GM21786 (cell line): ENCODE measurements around the gene GRIP2.

ENCODE experiments used
- ATAC-seq: cut with Tn5 transposase; IDR thresholded peaks from one replicate; pipeline ENCODE4 v1.9.1; 2021; ENCODE audit not compliant: unreplicated experiment

GRIP2 gene

DNA sequence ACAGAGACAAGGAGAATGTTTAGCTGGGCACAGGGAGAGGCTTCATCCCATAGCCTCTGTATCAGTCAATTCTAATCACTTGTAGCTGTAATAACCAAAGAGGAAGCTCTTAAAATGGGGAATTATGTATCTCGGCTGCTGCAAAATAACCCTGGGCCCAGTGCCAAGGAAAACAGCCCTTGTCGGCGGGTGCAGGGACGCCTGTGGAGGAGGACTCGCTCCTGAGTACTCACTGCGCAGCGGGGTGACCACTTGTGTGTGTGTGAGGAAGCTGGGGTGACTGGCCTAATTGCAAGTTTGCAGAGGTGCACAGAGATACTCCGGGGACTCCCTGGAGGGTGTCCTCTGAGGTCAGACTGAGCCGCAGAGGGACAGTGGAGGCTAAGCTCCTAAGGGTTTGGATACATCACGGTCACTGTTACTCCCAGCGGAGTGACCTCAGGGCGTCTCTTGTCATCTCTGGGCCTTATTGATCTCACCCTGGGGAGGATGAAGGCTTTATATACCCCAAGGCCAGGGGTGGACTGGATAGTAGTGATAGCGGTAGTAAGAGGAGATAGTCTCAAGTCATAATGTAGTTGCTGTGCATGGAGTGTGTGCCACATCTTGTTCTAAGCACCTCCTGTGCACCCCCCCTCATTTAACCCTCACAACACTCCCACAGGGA is 100.5 kb downstream of the GRIP2 start:
- ATAC-seq: no peak
